Activated CD4-positive, alpha-beta memory T cell treated with anti-CD3 and anti-CD28 coated beads for 36 hours (primary cell): Measurements from ENCODE around the gene DDO. TPM values are rescaled to one million over a fixed set of nuclear protein-coding genes. Genes with fewer than 3 reads are reported as not detected.

Source experiments
- CTCF ChIA-PET: fragments of 350-600 bp; sonication (Branson Sonifier 250); formaldehyde crosslinking; loops from one replicate; lab custom pipeline; 2021; ENCODE audit warnings: antibody characterized with exemption, inconsistent platforms; lab: Charles Lee
- POLR2A ChIA-PET: fragments of 350-600 bp; sonication (Branson Sonifier 250); formaldehyde crosslinking; loops from one replicate; lab custom pipeline; 2021; ENCODE audit warnings: antibody characterized with exemption; lab: Charles Lee
- DNase-seq: peaks from one replicate; pipeline ENCODE4 v3.0.0-alpha.2; 2020
- H3K27ac Mint-ChIP-seq: one replicate; pipeline ENCODE4 v1.8.0; 2021; ENCODE audit warnings: mixed read lengths
- H3K27me3 Mint-ChIP-seq: one replicate; pipeline ENCODE4 v1.8.0; 2021; ENCODE audit warnings: mixed read lengths
- H3K36me3 Mint-ChIP-seq: one replicate; pipeline ENCODE4 v1.8.0; 2021; ENCODE audit warnings: mixed read lengths
- H3K4me1 Mint-ChIP-seq: one replicate; pipeline ENCODE4 v1.8.0; 2021; ENCODE audit warnings: low read depth, mixed read lengths
- H3K4me3 Mint-ChIP-seq: one replicate; pipeline ENCODE4 v1.8.0; 2021; ENCODE audit warnings: mild to moderate bottlenecking, mixed read lengths
- H3K9me3 Mint-ChIP-seq: one replicate; pipeline ENCODE4 v1.8.0; 2021; ENCODE audit warnings: mixed read lengths
- intact Hi-C: fragments of 100-400 bp; cut with micrococcal nuclease; formaldehyde crosslinking; loops from one replicate; pipeline ENCODE4 v1.15.1; 2023
- total RNA-seq, 2 experiments: library from RNA; stranded (reverse); gene quantifications; one replicate each; pipeline ENCODE4 v1.2.3, GENCODE V29; 2021

Gene DDO
- total RNA-seq, 2 experiments from 2014 or later: not detected

- intact Hi-C loops: no loop called here
- Mint-ChIP-seq H3K4me1 (no peaks in the 10 kb centered on the region), H3K9me3 (no peaks in the 10 kb centered on the region), H3K27me3 (peaks cover 20% of the 10 kb centered on the region), H3K36me3 (no peaks in the 10 kb centered on the region), H3K4me3 (no peak overlapping the region), H3K27ac (no peak overlapping the region)
- DNase-seq: no peak
- POLR2A ChIA-PET: no interaction called here
- CTCF ChIA-PET: no interaction called here
Measured at GRCh38 chr6:110439356-110439755, 24.0 kb upstream of the DDO start.

GRCh38 chr6:110434961-110435602 is 19.7 kb upstream of the DDO start:
- H3K9me3 Mint-ChIP-seq: no peaks in the 10 kb centered on the region
- intact Hi-C loops: no loop called here
- no peaks in the 10 kb centered on the region for H3K4me1 Mint-ChIP-seq
- ChIA-PET CTCF (no interaction called here), POLR2A (no interaction called here)
- no peak overlapping the region for H3K27ac Mint-ChIP-seq
- H3K36me3 Mint-ChIP-seq: no peaks in the 10 kb centered on the region
- no peak for DNase-seq
- no peak overlapping the region for H3K4me3 Mint-ChIP-seq
- peaks cover 7% of the 10 kb centered on the region for H3K27me3 Mint-ChIP-seq

GRCh38 chr6:110432285-110432900 is 17.0 kb upstream of the DDO start:
- no peaks in the 10 kb centered on the region for H3K4me1 Mint-ChIP-seq
- no peak overlapping the region for H3K27ac Mint-ChIP-seq
- H3K27me3 Mint-ChIP-seq: peaks cover 6% of the 10 kb centered on the region
- intact Hi-C loops: no loop called here
- CTCF ChIA-PET: no interaction called here
- no peaks in the 10 kb centered on the region for H3K9me3 Mint-ChIP-seq
- no peaks in the 10 kb centered on the region for H3K36me3 Mint-ChIP-seq
- POLR2A ChIA-PET: no interaction called here
- DNase-seq: no peak
- H3K4me3 Mint-ChIP-seq: no peak overlapping the region

GRCh38 chr6:110430741-110431140 is 15.4 kb upstream of the DDO start:
- no peaks in the 10 kb centered on the region for H3K9me3 Mint-ChIP-seq
- H3K4me1 Mint-ChIP-seq: no peaks in the 10 kb centered on the region
- ChIA-PET POLR2A (no interaction called here), CTCF (interaction anchor here (0.9 kb wide), 1 partner anchor 8 kb away, joined by 3 read pairs; no protein-coding TSS in a partner anchor)
- H3K27me3 Mint-ChIP-seq: peaks cover 4% of the 10 kb centered on the region
- H3K4me3 Mint-ChIP-seq: no peak overlapping the region
- no peaks in the 10 kb centered on the region for H3K36me3 Mint-ChIP-seq
- H3K27ac Mint-ChIP-seq: no peak overlapping the region
- DNase-seq: no peak
- intact Hi-C loops: no loop called here

GRCh38 chr6:110430236-110430635 is 14.9 kb upstream of the DDO start:
- H3K4me1 Mint-ChIP-seq: no peaks in the 10 kb centered on the region
- H3K9me3 Mint-ChIP-seq: no peaks in the 10 kb centered on the region
- DNase-seq: no peak
- CTCF ChIA-PET: interaction anchor here (0.9 kb wide), 1 partner anchor 8 kb away, joined by 3 read pairs; no protein-coding TSS in a partner anchor
- intact Hi-C loops: no loop called here
- no peaks in the 10 kb centered on the region for H3K36me3 Mint-ChIP-seq
- peaks cover 4% of the 10 kb centered on the region for H3K27me3 Mint-ChIP-seq
- H3K4me3 Mint-ChIP-seq: no peak overlapping the region
- H3K27ac Mint-ChIP-seq: no peak overlapping the region
- POLR2A ChIA-PET: no interaction called here

- no peak for DNase-seq
- POLR2A ChIA-PET: no interaction called here
- intact Hi-C loops: no loop called here
- CTCF ChIA-PET: no interaction called here
- Mint-ChIP-seq H3K36me3 (no peaks in the 10 kb centered on the region), H3K4me3 (no peak overlapping the region), H3K9me3 (no peaks in the 10 kb centered on the region), H3K27ac (no peak overlapping the region), H3K27me3 (peaks cover 8% of the 10 kb centered on the region), H3K4me1 (no peaks in the 10 kb centered on the region)
Measured at GRCh38 chr6:110428153-110428552, 12.8 kb upstream of the DDO start.

GRCh38 chr6:110425816-110426215 is 10.4 kb upstream of the DDO start:
- no peak overlapping the region for H3K4me3 Mint-ChIP-seq
- no peak overlapping the region for H3K27ac Mint-ChIP-seq
- no peaks in the 10 kb centered on the region for H3K36me3 Mint-ChIP-seq
- peaks cover 8% of the 10 kb centered on the region for H3K9me3 Mint-ChIP-seq
- peaks cover 18% of the 10 kb centered on the region for H3K27me3 Mint-ChIP-seq
- no peak for DNase-seq
- no peaks in the 10 kb centered on the region for H3K4me1 Mint-ChIP-seq
- ChIA-PET CTCF (no interaction called here), POLR2A (no interaction called here)
- intact Hi-C loops: no loop called here

GRCh38 chr6:110422444-110422822 is 7.1 kb upstream of the DDO start:
- CTCF ChIA-PET: interaction anchor here (0.7 kb wide), 1 partner anchor 8 kb away, joined by 3 read pairs; no protein-coding TSS in a partner anchor
- H3K4me3 Mint-ChIP-seq: no peak overlapping the region
- peaks cover 19% of the 10 kb centered on the region for H3K27me3 Mint-ChIP-seq
- no peak overlapping the region for H3K27ac Mint-ChIP-seq
- POLR2A ChIA-PET: no interaction called here
- H3K36me3 Mint-ChIP-seq: no peaks in the 10 kb centered on the region
- intact Hi-C loops: no loop called here
- no peak for DNase-seq
- no peaks in the 10 kb centered on the region for H3K4me1 Mint-ChIP-seq
- peaks cover 8% of the 10 kb centered on the region for H3K9me3 Mint-ChIP-seq

GRCh38 chr6:110421749-110422443 is 6.5 kb upstream of the DDO start:
- H3K27ac Mint-ChIP-seq: no peak overlapping the region
- H3K9me3 Mint-ChIP-seq: peaks cover 8% of the 10 kb centered on the region
- H3K4me3 Mint-ChIP-seq: no peak overlapping the region

GRCh38 chr6:110419028-110419739 is 3.8 kb upstream of the DDO start:
- Mint-ChIP-seq H3K4me1 (no peaks in the 10 kb centered on the region), H3K36me3 (no peaks in the 10 kb centered on the region), H3K9me3 (peaks cover 8% of the 10 kb centered on the region), H3K4me3 (no peak overlapping the region), H3K27me3 (peaks cover 18% of the 10 kb centered on the region), H3K27ac (no peak overlapping the region)
- DNase-seq: no peak
- ChIA-PET POLR2A (no interaction called here), CTCF (interaction anchor here (0.6 kb wide), 1 partner anchor 677 kb away, joined by 3 read pairs; no protein-coding TSS in a partner anchor)
- intact Hi-C loops: no loop called here

More at GRCh38 chr6:110421749-110422443, 6.5 kb upstream of the DDO start:
- CTCF ChIA-PET: interaction anchor here (0.7 kb wide), 1 partner anchor 9 kb away, joined by 3 read pairs; no protein-coding TSS in a partner anchor
- intact Hi-C loops: no loop called here
- H3K27me3 Mint-ChIP-seq: peaks cover 19% of the 10 kb centered on the region
- H3K36me3 Mint-ChIP-seq: no peaks in the 10 kb centered on the region
- POLR2A ChIA-PET: no interaction called here
- no peak for DNase-seq
- H3K4me1 Mint-ChIP-seq: no peaks in the 10 kb centered on the region

- DNase-seq: no peak
- Mint-ChIP-seq H3K4me3 (no peak overlapping the region), H3K36me3 (no peaks in the 10 kb centered on the region), H3K27ac (no peak overlapping the region), H3K9me3 (peaks cover 8% of the 10 kb centered on the region), H3K4me1 (no peaks in the 10 kb centered on the region), H3K27me3 (peaks cover 15% of the 10 kb centered on the region)
- ChIA-PET POLR2A (no interaction called here), CTCF (interaction anchor here (0.6 kb wide), 1 partner anchor 677 kb away, joined by 3 read pairs; no protein-coding TSS in a partner anchor)
- intact Hi-C loops: no loop called here
Measured at GRCh38 chr6:110418594-110418993, 3.2 kb upstream of the DDO start.

GRCh38 chr6:110414669-110415068 is 706 bp downstream of the DDO start:
- Mint-ChIP-seq H3K4me1 (no peaks in the 10 kb centered on the region), H3K27me3 (peaks cover 1% of the 10 kb centered on the region), H3K9me3 (no peaks in the 10 kb centered on the region), H3K4me3 (no peak overlapping the region), H3K36me3 (no peaks in the 10 kb centered on the region), H3K27ac (no peak overlapping the region)
- DNase-seq: no peak
- ChIA-PET POLR2A (no interaction called here), CTCF (no interaction called here)
- intact Hi-C loops: no loop called here
